Activated CD4-positive, alpha-beta memory T cell treated with anti-CD3 and anti-CD28 coated beads for 36 hours (primary cell): ENCODE data around the gene ALOXE3. TPM values are rescaled to one million over a fixed set of nuclear protein-coding genes. Genes with fewer than 3 reads are reported as not detected.
A peak's percentile ranks its signal among the peaks of the same experiment; 100 is the strongest.

Source experiments
- CTCF ChIA-PET: fragments of 350-600 bp; sonication (Branson Sonifier 250); formaldehyde crosslinking; loops from one replicate; lab custom pipeline; 2021; ENCODE audit warnings: antibody characterized with exemption, inconsistent platforms; lab: Charles Lee
- POLR2A ChIA-PET: fragments of 350-600 bp; sonication (Branson Sonifier 250); formaldehyde crosslinking; loops from one replicate; lab custom pipeline; 2021; ENCODE audit warnings: antibody characterized with exemption; lab: Charles Lee
- DNase-seq: peaks from one replicate; pipeline ENCODE4 v3.0.0-alpha.2; 2020
- H3K27ac Mint-ChIP-seq: one replicate; pipeline ENCODE4 v1.8.0; 2021; ENCODE audit warnings: mixed read lengths
- H3K27me3 Mint-ChIP-seq: one replicate; pipeline ENCODE4 v1.8.0; 2021; ENCODE audit warnings: mixed read lengths
- H3K36me3 Mint-ChIP-seq: one replicate; pipeline ENCODE4 v1.8.0; 2021; ENCODE audit warnings: mixed read lengths
- H3K4me1 Mint-ChIP-seq: one replicate; pipeline ENCODE4 v1.8.0; 2021; ENCODE audit warnings: low read depth, mixed read lengths
- H3K4me3 Mint-ChIP-seq: one replicate; pipeline ENCODE4 v1.8.0; 2021; ENCODE audit warnings: mild to moderate bottlenecking, mixed read lengths
- H3K9me3 Mint-ChIP-seq: one replicate; pipeline ENCODE4 v1.8.0; 2021; ENCODE audit warnings: mixed read lengths
- intact Hi-C: fragments of 100-400 bp; cut with micrococcal nuclease; formaldehyde crosslinking; loops from one replicate; pipeline ENCODE4 v1.15.1; 2023
- total RNA-seq, 2 experiments: library from RNA; stranded (reverse); gene quantifications; one replicate each; pipeline ENCODE4 v1.2.3, GENCODE V29; 2021

The ALOXE3 gene
- total RNA-seq, 2 experiments from 2014 or later, result 0.12 TPM

DNA sequence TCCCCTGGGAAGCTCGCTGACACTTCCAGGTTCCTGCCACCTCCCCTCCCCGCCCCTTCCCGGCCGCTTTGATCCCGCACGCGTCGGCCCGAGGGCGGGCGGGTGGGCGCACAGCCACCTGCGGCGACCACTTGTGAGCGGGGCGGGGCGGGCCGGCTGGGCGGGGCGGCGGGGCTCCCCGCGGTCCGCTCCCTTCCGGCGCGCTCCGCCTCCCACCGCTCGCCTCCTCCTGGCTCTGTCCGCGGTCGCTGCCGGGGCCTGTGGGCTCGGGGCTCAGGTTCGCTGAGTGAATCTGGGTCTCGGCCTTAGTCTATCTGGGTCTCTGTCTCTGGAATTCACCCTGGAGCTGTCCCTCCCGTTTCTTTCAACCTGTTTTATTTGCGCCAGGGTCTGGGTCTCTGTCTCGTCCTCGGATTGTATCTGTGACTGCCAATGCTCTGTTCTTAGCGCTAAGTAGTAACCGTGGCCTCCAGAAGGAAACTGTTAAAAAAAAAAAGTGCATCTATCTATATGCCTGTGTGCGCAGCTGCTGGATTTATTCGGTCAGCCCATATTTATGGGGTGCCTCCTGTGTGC lies 8.3 kb upstream of the ALOXE3 start:
- ChIA-PET CTCF (interaction anchor here (1.6 to 1.8 kb wide), 4 partner anchors 8 to 84 kb away, joined by 3 to 14 read pairs (median 6); partner anchors contain the start of genes ALOXE3 and AURKB), POLR2A (interaction anchor here (0.6 to 2.0 kb wide), 6 partner anchors 12 to 143 kb away, joined by 3 to 10 read pairs (median 4); partner anchors contain the start of gene PER1)
- H3K9me3 Mint-ChIP-seq, result no peaks in the 10 kb centered on the region
- peak overlapping the region; percentile 38 for H3K27ac Mint-ChIP-seq
- peak overlapping the region; percentile 87 for H3K4me3 Mint-ChIP-seq
- DNase-seq, result peak; percentile 62
- peaks cover 30% of the 10 kb centered on the region for H3K27me3 Mint-ChIP-seq
- intact Hi-C loops, result loop anchor here (10.0 kb wide), 1 partner anchor 692 kb away; the partner anchor contains the start of genes FGF11 and TMEM102
- H3K36me3 Mint-ChIP-seq, result peaks cover 3% of the 10 kb centered on the region
- peaks cover 43% of the 10 kb centered on the region for H3K4me1 Mint-ChIP-seq

DNA sequence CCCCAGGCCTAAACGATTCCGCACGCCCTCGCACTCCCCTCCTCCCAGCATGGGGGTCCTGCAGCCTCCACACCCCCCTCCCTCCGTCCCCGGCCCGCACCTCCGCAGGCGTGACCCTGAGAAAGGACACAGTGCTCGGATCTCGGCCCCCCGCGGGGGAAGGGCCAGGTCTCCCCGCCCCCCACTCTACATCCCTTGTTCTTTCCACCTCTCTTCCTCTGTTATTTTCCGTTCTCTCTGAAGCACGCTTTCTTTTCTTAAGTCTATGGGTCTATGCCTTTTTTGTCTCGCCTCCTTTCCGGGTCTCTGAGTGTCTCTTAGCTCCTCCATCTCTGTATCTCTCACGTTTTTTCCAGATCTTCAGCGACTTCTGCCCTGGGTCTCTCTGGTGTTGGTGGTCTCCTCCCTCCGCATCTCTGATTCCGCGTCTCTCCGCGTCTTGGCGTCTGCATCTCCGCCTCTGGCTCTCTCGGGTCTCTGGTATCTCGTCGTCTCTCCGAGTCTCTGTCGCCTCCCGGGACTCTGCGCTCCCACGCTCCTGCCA lies 7.7 kb upstream of the ALOXE3 start:
- intact Hi-C loops, result loop anchor here (1.0 to 10.0 kb wide), 3 partner anchors 12 to 691 kb away; partner anchors contain the start of genes FGF11, PER1 and TMEM102
- peak overlapping the region; percentile 83 for H3K4me3 Mint-ChIP-seq
- H3K27ac Mint-ChIP-seq, result peak overlapping the region; percentile 89
- H3K36me3 Mint-ChIP-seq, result peaks cover 3% of the 10 kb centered on the region
- ChIA-PET POLR2A (interaction anchor here (0.9 to 2.0 kb wide), 2 partner anchors 47 to 144 kb away, joined by 3 to 10 read pairs; no protein-coding TSS in a partner anchor), CTCF (interaction anchor here (1.6 to 1.7 kb wide), 3 partner anchors 12 to 85 kb away, joined by 3 to 14 read pairs (median 4); partner anchors contain the start of gene AURKB)
- no peaks in the 10 kb centered on the region for H3K9me3 Mint-ChIP-seq
- DNase-seq, result no peak
- peaks cover 45% of the 10 kb centered on the region for H3K4me1 Mint-ChIP-seq
- peaks cover 32% of the 10 kb centered on the region for H3K27me3 Mint-ChIP-seq

DNA sequence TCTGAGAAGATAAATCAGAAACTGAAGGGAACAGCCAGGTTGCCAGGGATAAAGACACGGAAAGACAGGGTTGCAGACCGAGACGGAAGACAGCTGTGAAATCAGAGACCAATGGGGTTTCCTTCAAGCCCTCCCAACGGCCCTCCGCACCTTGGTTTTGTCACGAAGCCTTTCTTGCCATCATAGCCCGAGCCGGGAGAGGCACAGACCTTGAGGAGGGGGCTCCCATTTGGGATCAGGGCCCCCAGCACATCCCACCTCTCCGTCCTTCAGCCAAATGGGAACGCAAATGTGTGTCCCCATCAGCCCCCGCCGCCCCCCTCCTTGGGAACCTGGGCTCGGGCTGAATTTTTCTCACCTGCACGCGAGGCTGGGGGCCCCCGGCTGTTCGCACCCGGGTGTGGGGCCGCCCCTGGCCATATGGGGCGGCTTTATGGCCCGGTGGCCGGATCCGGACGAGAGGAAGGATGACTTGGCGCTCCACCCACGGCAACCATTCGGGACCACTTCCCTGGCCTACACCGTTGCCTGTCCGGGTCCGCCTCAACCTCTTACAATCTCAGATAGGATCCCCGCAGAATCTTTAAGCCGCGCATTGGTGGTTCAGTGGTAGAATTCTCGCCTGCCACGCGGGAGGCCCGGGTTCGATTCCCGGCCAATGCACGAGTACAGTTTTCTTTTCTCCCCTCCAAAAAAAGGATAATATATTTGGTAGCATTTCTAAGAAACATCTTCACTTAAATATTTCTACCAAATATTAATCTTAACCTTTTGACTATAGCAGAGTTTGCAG lies 7.0 kb upstream of the ALOXE3 start:
- intact Hi-C loops, result loop anchor here (1.0 to 10.0 kb wide), 3 partner anchors 13 to 691 kb away; partner anchors contain the start of genes FGF11, PER1 and TMEM102
- ChIA-PET CTCF (interaction anchor here (1.0 to 3.8 kb wide), 4 partner anchors 13 to 175 kb away, joined by 3 to 35 read pairs (median 4); partner anchors contain the start of gene AURKB), POLR2A (interaction anchor here (1.3 to 6.8 kb wide), 2 partner anchors 24 to 48 kb away, joined by 3 to 52 read pairs; no protein-coding TSS in a partner anchor)
- peaks cover 2% of the 10 kb centered on the region for H3K9me3 Mint-ChIP-seq
- DNase-seq, result peak; percentile 94
- H3K4me1 Mint-ChIP-seq, result peaks cover 50% of the 10 kb centered on the region
- peaks cover 6% of the 10 kb centered on the region for H3K36me3 Mint-ChIP-seq
- H3K4me3 Mint-ChIP-seq, result peak overlapping the region; percentile 83
- peaks cover 37% of the 10 kb centered on the region for H3K27me3 Mint-ChIP-seq
- H3K27ac Mint-ChIP-seq, result peak overlapping the region; percentile 89

DNA sequence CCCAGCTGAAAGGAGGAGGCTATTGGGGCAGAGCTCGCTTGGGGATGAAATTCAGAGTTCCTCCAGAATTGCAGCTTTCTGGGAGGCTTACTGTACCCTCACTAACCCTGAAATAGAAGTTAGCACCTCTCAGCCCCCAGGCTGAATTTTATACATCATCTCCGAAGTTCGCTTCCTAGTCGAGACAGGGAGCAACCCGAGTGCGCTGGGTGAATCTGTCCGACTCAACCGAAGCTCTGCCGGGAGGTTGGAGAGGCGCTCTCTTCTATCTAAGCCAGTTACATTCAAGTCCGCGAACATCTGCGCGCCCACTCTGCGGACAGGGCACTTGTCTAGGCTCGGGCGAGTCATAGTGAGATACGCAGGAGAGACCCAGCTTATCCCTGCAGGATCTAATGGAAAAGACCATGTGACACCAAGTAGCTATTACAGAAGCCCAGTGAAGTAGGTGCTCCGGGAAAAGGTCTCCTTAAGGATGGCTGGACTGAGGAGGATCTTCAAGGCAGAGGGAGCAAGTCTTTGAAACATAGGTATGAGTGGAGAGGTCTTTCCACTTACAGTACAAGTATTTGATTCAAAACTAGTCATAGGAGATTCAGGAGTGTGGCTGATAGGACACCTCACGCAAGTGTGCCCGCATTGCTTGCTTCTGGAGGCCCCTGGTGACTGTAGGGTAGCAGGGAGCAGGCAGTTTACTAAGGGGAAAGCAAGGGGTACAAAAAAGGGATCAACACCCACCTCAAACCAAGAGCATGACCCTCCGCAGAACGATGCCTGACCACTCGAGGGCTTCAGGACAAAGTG lies 6.2 kb upstream of the ALOXE3 start:
- H3K36me3 Mint-ChIP-seq, result peaks cover 14% of the 10 kb centered on the region
- POLR2A ChIA-PET, result interaction anchor here (0.6 to 6.8 kb wide), 5 partner anchors 25 to 123 kb away, joined by 3 to 52 read pairs (median 4); partner anchors contain the start of gene CTC1
- peak overlapping the region; percentile 83 for H3K4me3 Mint-ChIP-seq
- CTCF ChIA-PET, result interaction anchor here (0.9 to 3.8 kb wide), 8 partner anchors 14 to 176 kb away, joined by 3 to 35 read pairs (median 4); no protein-coding TSS in a partner anchor
- H3K27me3 Mint-ChIP-seq, result peaks cover 39% of the 10 kb centered on the region
- peaks cover 2% of the 10 kb centered on the region for H3K9me3 Mint-ChIP-seq
- H3K4me1 Mint-ChIP-seq, result peaks cover 58% of the 10 kb centered on the region
- peak; percentile 52 for DNase-seq
- H3K27ac Mint-ChIP-seq, result peak overlapping the region; percentile 35
- intact Hi-C loops, result loop anchor here (1.0 to 10.0 kb wide), 4 partner anchors 14 to 690 kb away; partner anchors contain the start of genes FGF11, PER1 and TMEM102

DNA sequence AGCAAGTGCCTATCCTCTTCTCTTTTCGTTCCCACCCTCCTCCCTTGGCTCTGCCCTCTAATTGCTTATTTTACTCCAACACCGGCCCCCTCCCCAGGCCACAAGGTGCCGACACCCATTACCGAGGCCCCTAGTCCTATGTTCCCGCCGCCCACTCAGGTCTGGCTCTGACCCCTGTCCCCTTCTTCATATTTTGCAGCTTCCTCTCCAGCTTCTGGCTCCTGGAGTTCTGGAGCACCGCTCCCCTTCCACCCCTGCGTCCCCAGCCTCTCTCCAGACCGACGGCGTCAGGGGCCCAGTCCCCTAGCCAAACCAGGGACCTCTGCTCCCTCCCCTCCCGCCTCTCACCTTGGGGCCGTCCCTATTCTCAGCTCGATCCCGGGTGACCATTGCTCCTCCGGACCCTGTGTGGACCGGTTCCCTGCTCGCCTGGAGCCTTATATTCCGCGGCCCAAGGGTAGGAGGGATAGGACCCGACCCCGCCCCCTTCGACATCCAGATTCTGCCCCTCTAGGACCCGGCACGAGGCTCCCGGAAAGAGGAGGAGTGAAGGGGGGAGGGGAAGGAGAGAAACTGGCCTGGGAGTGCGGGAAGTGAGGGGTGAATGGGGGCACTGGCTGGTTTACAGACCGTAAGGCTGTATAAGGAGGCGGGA lies 5.5 kb upstream of the ALOXE3 start, which contains the start of gene HES7:
Gene HES7 (minus strand): TSS at position 412 of the 655 bp plus-strand sequence. CDS start 22 bp downstream, at position 390.
- H3K36me3 Mint-ChIP-seq, result peaks cover 18% of the 10 kb centered on the region
- H3K9me3 Mint-ChIP-seq, result peaks cover 2% of the 10 kb centered on the region
- ChIA-PET CTCF (interaction anchor here (0.9 to 3.8 kb wide), 8 partner anchors 14 to 177 kb away, joined by 3 to 35 read pairs (median 4); no protein-coding TSS in a partner anchor), POLR2A (interaction anchor here (0.6 to 6.8 kb wide), 5 partner anchors 26 to 124 kb away, joined by 3 to 52 read pairs (median 4); partner anchors contain the start of gene CTC1)
- peaks cover 63% of the 10 kb centered on the region for H3K4me1 Mint-ChIP-seq
- H3K27me3 Mint-ChIP-seq, result peaks cover 43% of the 10 kb centered on the region
- DNase-seq, result peak; percentile 33
- intact Hi-C loops, result loop anchor here (5.0 to 10.0 kb wide), 2 partner anchors 282 to 689 kb away; partner anchors contain the start of genes FGF11 and TMEM102
- peak within 1 kb of the TSS; percentile 83 for H3K4me3 Mint-ChIP-seq
- H3K27ac Mint-ChIP-seq, result peak within 1 kb of the TSS; percentile 35

DNA sequence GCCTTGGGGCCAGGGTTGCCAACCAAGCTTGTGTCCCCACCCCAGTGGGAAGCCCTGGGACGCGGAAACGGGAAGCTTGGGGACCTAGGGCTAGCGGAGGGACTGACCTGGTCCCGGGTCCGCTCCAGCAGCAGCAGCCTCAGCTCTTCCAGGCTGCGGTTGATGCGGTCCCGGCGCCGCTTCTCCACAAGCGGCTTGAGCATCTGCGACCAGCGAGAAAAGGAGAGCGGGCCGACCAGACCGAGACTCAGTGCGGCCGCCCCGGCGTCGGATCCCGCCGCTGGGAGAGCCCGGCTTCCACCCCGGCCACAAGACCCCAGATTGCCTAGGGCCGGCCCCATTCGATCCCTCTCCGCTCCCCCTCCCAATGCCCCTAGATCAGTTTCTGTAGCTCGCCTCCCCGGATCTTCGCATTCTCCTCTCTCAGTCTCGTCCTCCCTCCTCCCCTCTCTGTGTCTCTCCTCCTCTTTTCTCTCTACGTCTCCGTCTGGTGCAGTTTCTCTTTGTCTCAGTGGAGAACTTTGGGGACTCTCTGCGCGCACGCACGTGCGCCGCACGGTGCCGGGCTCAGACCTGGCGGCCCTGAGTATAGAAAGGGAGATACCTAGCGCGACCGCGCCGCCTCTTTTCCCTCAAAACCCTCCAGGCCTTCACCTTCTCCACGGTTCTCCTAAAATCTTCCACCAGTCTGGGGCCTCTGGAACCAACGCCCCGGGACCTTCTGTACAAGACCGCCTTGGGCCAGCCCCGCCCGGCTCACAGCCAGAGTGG lies 4.8 kb upstream of the ALOXE3 start:
- H3K4me1 Mint-ChIP-seq, result peaks cover 68% of the 10 kb centered on the region
- H3K36me3 Mint-ChIP-seq, result peaks cover 19% of the 10 kb centered on the region
- DNase-seq, result peak; percentile 66
- peak overlapping the region; percentile 83 for H3K4me3 Mint-ChIP-seq
- H3K27me3 Mint-ChIP-seq, result peaks cover 44% of the 10 kb centered on the region
- ChIA-PET POLR2A (interaction anchor here (0.7 to 6.8 kb wide), 6 partner anchors 16 to 124 kb away, joined by 3 to 52 read pairs (median 4); partner anchors contain the start of gene CTC1), CTCF (interaction anchor here (0.8 to 3.8 kb wide), 5 partner anchors 13 to 66 kb away, joined by 3 to 35 read pairs (median 10); no protein-coding TSS in a partner anchor)
- intact Hi-C loops, result loop anchor here (1.0 to 10.0 kb wide), 3 partner anchors 67 to 688 kb away; partner anchors contain the start of genes BORCS6, FGF11 and TMEM102
- no peak overlapping the region for H3K27ac Mint-ChIP-seq
- H3K9me3 Mint-ChIP-seq, result peaks cover 2% of the 10 kb centered on the region

DNA sequence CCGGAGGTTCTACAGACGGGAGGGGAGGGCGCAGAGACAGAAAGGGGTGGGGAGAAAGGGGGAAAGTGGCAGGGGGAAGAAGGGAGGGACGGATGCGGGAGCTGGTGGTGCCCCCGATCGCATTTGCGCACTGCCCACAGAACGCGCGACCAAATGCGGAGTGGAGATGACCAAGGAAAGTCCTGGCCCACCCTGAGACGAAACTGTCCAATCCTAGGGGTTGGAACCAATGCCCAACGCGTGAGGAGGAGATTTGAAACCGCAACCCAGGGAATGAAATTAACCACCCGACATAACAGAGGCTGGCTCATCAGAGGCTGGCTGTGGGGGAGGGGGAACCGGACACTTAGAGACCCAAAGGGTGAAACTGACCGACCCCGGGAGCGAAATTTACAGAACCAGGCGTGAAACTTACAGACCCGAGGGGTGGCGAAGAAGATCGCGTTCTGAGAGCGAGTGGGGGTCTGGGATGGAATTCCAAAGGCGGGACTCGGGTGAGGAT lies 4.2 kb upstream of the ALOXE3 start:
- intact Hi-C loops, result loop anchor here (1.0 to 10.0 kb wide), 3 partner anchors 68 to 688 kb away; partner anchors contain the start of genes BORCS6, FGF11 and TMEM102
- H3K4me1 Mint-ChIP-seq, result peaks cover 75% of the 10 kb centered on the region
- H3K4me3 Mint-ChIP-seq, result peak overlapping the region; percentile 83
- peaks cover 19% of the 10 kb centered on the region for H3K36me3 Mint-ChIP-seq
- H3K27me3 Mint-ChIP-seq, result peaks cover 49% of the 10 kb centered on the region
- peaks cover 2% of the 10 kb centered on the region for H3K9me3 Mint-ChIP-seq
- ChIA-PET CTCF (interaction anchor here (0.7 to 3.8 kb wide), 6 partner anchors 12 to 48 kb away, joined by 3 to 35 read pairs (median 8); no protein-coding TSS in a partner anchor), POLR2A (interaction anchor here (0.7 to 6.8 kb wide), 5 partner anchors 17 to 125 kb away, joined by 3 to 52 read pairs (median 3); partner anchors contain the start of gene CTC1)
- no peak overlapping the region for H3K27ac Mint-ChIP-seq
- peak; percentile 51 for DNase-seq

DNA sequence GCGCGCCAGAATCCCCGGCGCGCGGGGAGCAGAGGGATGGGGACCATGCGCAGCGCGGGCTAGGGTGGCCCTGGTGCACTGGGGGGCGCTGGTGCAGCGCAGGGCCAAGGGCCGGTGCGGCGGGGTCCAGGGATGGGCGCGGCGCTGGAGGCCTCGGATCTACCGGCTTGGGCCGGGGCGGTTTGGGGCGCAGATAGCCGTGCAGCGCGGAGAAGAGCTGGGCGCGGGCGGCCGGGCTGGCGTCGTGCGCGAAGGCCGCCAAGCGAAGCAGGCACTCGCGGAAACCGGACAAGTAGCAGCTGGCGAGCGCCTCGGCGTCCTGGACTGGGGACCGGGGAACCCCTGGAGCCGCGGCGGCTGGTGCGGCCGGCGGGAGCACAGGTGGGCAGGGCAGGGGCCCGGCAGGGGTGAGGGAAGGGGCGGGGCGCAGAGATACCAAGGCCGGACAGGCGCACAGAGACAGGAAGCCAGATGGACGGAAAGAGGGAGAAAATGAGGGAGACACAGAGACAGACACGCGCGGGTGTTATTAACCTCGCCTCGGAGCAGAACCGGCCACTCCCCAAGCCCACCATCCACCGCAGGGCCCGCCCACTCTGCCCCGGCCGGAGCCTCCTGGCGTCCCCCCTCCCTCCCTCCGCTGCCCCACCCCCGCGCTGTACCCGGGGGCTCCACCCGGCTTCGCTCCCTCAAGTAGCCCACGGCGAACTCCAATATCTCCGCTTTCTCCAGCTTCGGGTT lies 3.5 kb upstream of the ALOXE3 start:
- Mint-ChIP-seq H3K4me3 (peak overlapping the region; percentile 83), H3K27me3 (peaks cover 46% of the 10 kb centered on the region), H3K36me3 (peaks cover 19% of the 10 kb centered on the region), H3K9me3 (peaks cover 2% of the 10 kb centered on the region), H3K4me1 (peaks cover 72% of the 10 kb centered on the region), H3K27ac (no peak overlapping the region)
- DNase-seq, result peak; percentile 77
- ChIA-PET POLR2A (interaction anchor here (0.7 to 6.8 kb wide), 5 partner anchors 18 to 126 kb away, joined by 3 to 52 read pairs (median 3); partner anchors contain the start of gene CTC1), CTCF (interaction anchor here (0.6 to 3.8 kb wide), 6 partner anchors 16 to 47 kb away, joined by 3 to 35 read pairs (median 8); no protein-coding TSS in a partner anchor)
- intact Hi-C loops, result loop anchor here (1.0 to 10.0 kb wide), 3 partner anchors 68 to 687 kb away; partner anchors contain the start of genes BORCS6, FGF11 and TMEM102
